Keratinocyte (primary cell): ENCODE data around the gene CNKSR2. TPM values are rescaled to one million over a fixed set of nuclear protein-coding genes. Genes with fewer than 3 reads are reported as not detected.

Source experiments
- DNase-seq: peaks from one replicate; pipeline ENCODE4 v3.0.0-alpha.2; 2011; ENCODE audit warnings: low read depth, missing footprints, low spot score
- FAIRE-seq: peaks from 2 replicates; lab custom pipeline; 2011; peaks lifted over from hg19 to GRCh38; lab: Jason Lieb, UNC
- H2AFZ ChIP-seq: 2 replicates; pipeline ENCODE4 v1.6.0; 2012; ENCODE audit warnings: low read length, control low read depth, inconsistent platforms; ENCODE audit not compliant: control insufficient read depth
- H3K27ac ChIP-seq: 2 replicates; pipeline ENCODE4 v1.5.1; 2011; ENCODE audit warnings: low read length; ENCODE audit not compliant: control insufficient read depth, insufficient read depth
- H3K27me3 ChIP-seq: 3 replicates; pipeline ENCODE4 v1.6.0; 2011; ENCODE audit warnings: low read length; ENCODE audit not compliant: control insufficient read depth, insufficient read depth; ENCODE audit errors: extremely low read depth
- H3K36me3 ChIP-seq, 2 experiments: 2 replicates in 1 of 2; 3 replicates in 1 of 2; pipeline ENCODE4 v1.5.1; 2011; ENCODE audit warnings: low read length in 2 of 2, mild to moderate bottlenecking in 1 of 2; ENCODE audit not compliant: control insufficient read depth in 2 of 2, insufficient read depth in 2 of 2; ENCODE audit errors: extremely low read depth in 1 of 2
- H3K4me1 ChIP-seq: 3 replicates; pipeline ENCODE4 v1.5.1; 2011; ENCODE audit warnings: low read length; ENCODE audit not compliant: control insufficient read depth, insufficient read depth; ENCODE audit errors: extremely low read depth
- H3K4me2 ChIP-seq: 3 replicates; pipeline ENCODE4 v1.6.0; 2011; ENCODE audit warnings: low read depth, low read length; ENCODE audit not compliant: control insufficient read depth, insufficient read depth; ENCODE audit errors: extremely low read depth
- H3K4me3 ChIP-seq, 3 experiments: fragments of 200-600 bp in 1 of 3; sonication (generic) in 1 of 3; 2 replicates in 2 of 3; 3 replicates in 1 of 3; pipeline ENCODE4 v1.5.1; 2011 to 2016; ENCODE audit warnings: low read length in 3 of 3, mild to moderate bottlenecking in 3 of 3, control low read depth in 2 of 3, inconsistent platforms in 1 of 3, low read depth in 1 of 3, mixed read lengths in 1 of 3, mixed run types in 1 of 3, moderate library complexity in 1 of 3; ENCODE audit not compliant: control insufficient read depth in 2 of 3, insufficient read depth in 2 of 3; ENCODE audit errors: extremely low read depth in 1 of 3
- H3K79me2 ChIP-seq: 2 replicates; pipeline ENCODE4 v1.6.0; 2012; ENCODE audit warnings: low read length; ENCODE audit not compliant: control insufficient read depth, insufficient read depth
- H3K9ac ChIP-seq: 3 replicates; pipeline ENCODE4 v1.6.0; 2011; ENCODE audit warnings: low read length; ENCODE audit not compliant: control insufficient read depth, insufficient read depth; ENCODE audit errors: extremely low read depth
- H3K9me1 ChIP-seq: 3 replicates; pipeline ENCODE4 v1.6.0; 2011; ENCODE audit warnings: low read length; ENCODE audit not compliant: control insufficient read depth, insufficient read depth; ENCODE audit errors: extremely low read depth
- H3K9me3 ChIP-seq: 2 replicates; pipeline ENCODE4 v1.5.1; 2012; ENCODE audit warnings: low read depth, low read length; ENCODE audit not compliant: control insufficient read depth
- H4K20me1 ChIP-seq: 3 replicates; pipeline ENCODE4 v1.6.0; 2011; ENCODE audit warnings: low read length; ENCODE audit not compliant: control insufficient read depth, insufficient read depth; ENCODE audit errors: extremely low read depth
- EZH2 ChIP-seq: IDR thresholded peaks from one replicate; pipeline ENCODE4 v1.6.1; 2012; ENCODE audit warnings: inconsistent platforms, mild to moderate bottlenecking, low read length, moderate library complexity
- dilution Hi-C: fragments of 300-500 bp; cut with MboI; formaldehyde crosslinking; loops from one replicate; pipeline ENCODE4 v1.7.0; 2020; ENCODE audit warnings: low sequenced_read_pairs; ENCODE audit not compliant: extremely low pct_ligation_motif_present
- polyA plus RNA-seq, 5 experiments: library from polyadenylated mRNA; depleted of rRNA in 3 of 5; stranded (reverse) in 3 of 5; stranded (forward) in 1 of 5; unstranded in 1 of 5; fragments of >200 nt; gene quantifications; 1 replicate in 1 of 5; 2 replicates in 3 of 5; 3 replicates in 1 of 5; pipeline versions ENCODE4 v1.2.1 to v1.2.3, GENCODE V29; 2011 to 2012; ENCODE audit warnings: missing spikeins in 2 of 5, low read depth in 1 of 5, low replicate concordance in 1 of 5
- TF ChIP-seq, protein P1 (sequence below), 3 experiments: IDR thresholded peaks in 1 of 3; conservative IDR thresholded peaks in 1 of 3; optimal IDR thresholded peaks in 1 of 3; 2 replicates in 2 of 3; 3 replicates in 1 of 3; pipeline versions ENCODE3 to v1.5.1; 2011; ENCODE audit warnings: low read length in 3 of 3, mild to moderate bottlenecking in 3 of 3, moderate library complexity in 2 of 3, control low read depth in 1 of 3, inconsistent platforms in 1 of 3; ENCODE audit not compliant: insufficient read depth in 2 of 3; ENCODE audit errors: extremely low read depth in 1 of 3

The CNKSR2 gene
- polyA plus RNA-seq, 1 donor (not counting 4 experiments of a cell fraction or from before 2014, with no cell fraction given), result 0.63 TPM

DNA sequence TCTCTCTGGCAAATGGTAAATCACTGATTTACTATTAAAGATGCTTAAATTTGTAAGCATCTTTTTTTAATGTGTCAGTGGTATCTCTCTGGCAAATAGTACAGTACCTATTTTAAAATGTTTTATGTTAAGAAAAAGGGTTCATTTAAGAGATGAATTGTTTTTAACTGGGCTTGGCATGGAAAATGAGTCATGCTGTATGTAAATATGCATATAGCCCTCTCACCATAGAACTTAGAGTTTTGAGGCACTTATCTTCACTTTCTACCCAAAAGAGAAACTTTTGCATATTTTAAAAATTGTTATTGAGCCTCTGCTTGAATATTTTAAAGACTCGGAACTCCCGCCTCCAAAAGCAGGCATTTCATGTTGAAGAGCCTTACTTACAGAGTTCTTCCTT, 246.0 kb downstream of the CNKSR2 start:
- H3K79me2 ChIP-seq, result no peaks in the 10 kb centered on the region
- H3K27me3 ChIP-seq, result no peaks in the 10 kb centered on the region
- DNase-seq (no peak), FAIRE-seq (no peak)
- dilution Hi-C loops, result no loop called here
- H3K36me3 ChIP-seq, result no peaks in the 10 kb centered on the region
- no peak overlapping the region for H3K4me2 ChIP-seq
- no peak overlapping the region for H3K4me3 ChIP-seq
- H2AFZ ChIP-seq, result no peak overlapping the region
- H3K27ac ChIP-seq, result no peak overlapping the region
- no peaks in the 10 kb centered on the region for H3K4me1 ChIP-seq
- H3K9ac ChIP-seq, result no peak overlapping the region
- TF ChIP-seq EZH2, result no peak
- TF ChIP-seq, protein P1, sequence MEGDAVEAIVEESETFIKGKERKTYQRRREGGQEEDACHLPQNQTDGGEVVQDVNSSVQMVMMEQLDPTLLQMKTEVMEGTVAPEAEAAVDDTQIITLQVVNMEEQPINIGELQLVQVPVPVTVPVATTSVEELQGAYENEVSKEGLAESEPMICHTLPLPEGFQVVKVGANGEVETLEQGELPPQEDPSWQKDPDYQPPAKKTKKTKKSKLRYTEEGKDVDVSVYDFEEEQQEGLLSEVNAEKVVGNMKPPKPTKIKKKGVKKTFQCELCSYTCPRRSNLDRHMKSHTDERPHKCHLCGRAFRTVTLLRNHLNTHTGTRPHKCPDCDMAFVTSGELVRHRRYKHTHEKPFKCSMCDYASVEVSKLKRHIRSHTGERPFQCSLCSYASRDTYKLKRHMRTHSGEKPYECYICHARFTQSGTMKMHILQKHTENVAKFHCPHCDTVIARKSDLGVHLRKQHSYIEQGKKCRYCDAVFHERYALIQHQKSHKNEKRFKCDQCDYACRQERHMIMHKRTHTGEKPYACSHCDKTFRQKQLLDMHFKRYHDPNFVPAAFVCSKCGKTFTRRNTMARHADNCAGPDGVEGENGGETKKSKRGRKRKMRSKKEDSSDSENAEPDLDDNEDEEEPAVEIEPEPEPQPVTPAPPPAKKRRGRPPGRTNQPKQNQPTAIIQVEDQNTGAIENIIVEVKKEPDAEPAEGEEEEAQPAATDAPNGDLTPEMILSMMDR (optimal IDR thresholded peaks at IDR 0.05 in 1 of 3, IDR thresholded peaks at IDR 0.05 in 1 of 3, conservative IDR thresholded peaks at IDR 0.05 in 1 of 3; ENCODE audit: extremely low read depth in 1 of 3, insufficient read depth in 2 of 3, low read length in 3 of 3), result no peak
- H3K9me1 ChIP-seq, result no peaks in the 10 kb centered on the region
- H3K9me3 ChIP-seq, result no peaks in the 10 kb centered on the region
- no peaks in the 10 kb centered on the region for H4K20me1 ChIP-seq

GRCh38 chrX:21623778-21624501, 249.7 kb downstream of the CNKSR2 start:
- dilution Hi-C loops, result no loop called here
- DNase-seq, result no peak
- H3K4me1 ChIP-seq, result no peaks in the 10 kb centered on the region
- no peaks in the 10 kb centered on the region for H3K36me3 ChIP-seq
- FAIRE-seq, result no peak
- H3K4me3 ChIP-seq, result no peak overlapping the region
- no peak overlapping the region for H3K9ac ChIP-seq
- no peaks in the 10 kb centered on the region for H3K9me3 ChIP-seq
- H3K79me2 ChIP-seq, result no peaks in the 10 kb centered on the region
- H3K27me3 ChIP-seq, result no peaks in the 10 kb centered on the region
- no peak overlapping the region for H3K27ac ChIP-seq
- H3K9me1 ChIP-seq, result no peaks in the 10 kb centered on the region
- H4K20me1 ChIP-seq, result no peaks in the 10 kb centered on the region
- no peak overlapping the region for H2AFZ ChIP-seq
- TF ChIP-seq EZH2, result no peak
- no peak overlapping the region for H3K4me2 ChIP-seq

DNA sequence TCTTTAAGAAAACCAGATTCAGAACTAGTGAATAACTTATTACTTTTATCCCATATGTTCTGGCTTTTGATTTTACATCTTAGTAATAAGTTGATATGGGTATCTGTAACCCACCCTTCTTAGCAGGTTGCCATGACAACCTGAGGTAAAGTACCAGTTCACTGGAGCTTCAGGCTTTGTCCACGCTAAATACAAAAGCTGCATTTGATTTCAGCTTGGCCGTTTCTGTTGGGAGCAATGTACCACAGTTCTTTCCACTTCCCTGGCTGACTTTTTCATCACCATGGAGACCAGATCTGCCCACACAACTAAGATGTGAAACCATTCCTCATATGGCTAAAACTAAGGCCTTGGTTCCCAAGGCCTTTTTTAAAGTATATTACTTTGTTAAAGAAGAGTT, 257.8 kb downstream of the CNKSR2 start:
- Histone ChIP-seq H3K36me3 (no peaks in the 10 kb centered on the region), H3K9me1 (no peaks in the 10 kb centered on the region), H2AFZ (no peak overlapping the region), H3K4me2 (no peak overlapping the region), H3K79me2 (no peaks in the 10 kb centered on the region), H3K9me3 (no peaks in the 10 kb centered on the region), H4K20me1 (no peaks in the 10 kb centered on the region), H3K4me3 (no peak overlapping the region), H3K27ac (no peak overlapping the region), H3K27me3 (no peaks in the 10 kb centered on the region), H3K4me1 (no peaks in the 10 kb centered on the region), H3K9ac (no peak overlapping the region)
- dilution Hi-C loops, result no loop called here
- no peak for FAIRE-seq
- TF ChIP-seq, protein P1 (optimal IDR thresholded peaks at IDR 0.05 in 1 of 3, IDR thresholded peaks at IDR 0.05 in 1 of 3, conservative IDR thresholded peaks at IDR 0.05 in 1 of 3; ENCODE audit: extremely low read depth in 1 of 3, insufficient read depth in 2 of 3, low read length in 3 of 3), result no peak
- no peak for TF ChIP-seq EZH2
- DNase-seq, result no peak
